PFSK-1 (cell line): ENCODE data around the gene ATP2A1.

Source experiments
- FOXP2 ChIP-seq: optimal IDR thresholded peaks from 2 replicates; pipeline ENCODE3; 2011; ENCODE audit warnings: borderline replicate concordance, control low read depth, inconsistent platforms; ENCODE audit not compliant: insufficient read depth; ENCODE audit errors: extremely low read length, extremely low read depth
- POLR2AphosphoS5 ChIP-seq: IDR thresholded peaks from 2 replicates; pipeline ENCODE4 v1.6.1; 2012; ENCODE audit warnings: low read depth, mild to moderate bottlenecking, control low read depth, low read length, moderate library complexity
- REST ChIP-seq, 2 experiments: IDR thresholded peaks; 2 replicates each; pipeline versions ENCODE4 v1.6.1 to v1.8.0; 2011 to 2012; ENCODE audit warnings: low read depth in 2 of 2, low read length in 2 of 2, control low read depth in 1 of 2, inconsistent platforms in 1 of 2, mild to moderate bottlenecking in 1 of 2, moderate library complexity in 1 of 2; ENCODE audit not compliant: insufficient read depth in 1 of 2
- SIN3A ChIP-seq: IDR thresholded peaks from 2 replicates; pipeline ENCODE4 v1.6.1; 2012; ENCODE audit warnings: mild to moderate bottlenecking, low read length, moderate library complexity, borderline replicate concordance; ENCODE audit not compliant: insufficient read depth
- TAF1 ChIP-seq: IDR thresholded peaks from 2 replicates; pipeline ENCODE4 v1.6.1; 2012; ENCODE audit warnings: low read length, control low read depth, borderline replicate concordance; ENCODE audit not compliant: insufficient read depth

The ATP2A1 gene

GRCh38 chr16:28839004-28839639, 39.2 kb upstream of the ATP2A1 start:
- TF ChIP-seq POLR2AphosphoS5 (no peak; the same call in 1 of the 2 replicates), REST (IDR thresholded peaks at IDR 0.05; ENCODE audit: insufficient read depth in 1 of 2, low read depth in 2 of 2, low read length in 2 of 2) (no peak), FOXP2 (no peak), TAF1 (no peak), SIN3A (no peak)

GRCh38 chr16:28839899-28840298, 38.4 kb upstream of the ATP2A1 start:
- TF ChIP-seq FOXP2 (no peak), REST (IDR thresholded peaks at IDR 0.05; ENCODE audit: insufficient read depth in 1 of 2, low read depth in 2 of 2, low read length in 2 of 2) (no peak), TAF1 (no peak), POLR2AphosphoS5 (no peak; the same call in 1 of the 2 replicates), SIN3A (no peak)

GRCh38 chr16:28842696-28843095, 35.6 kb upstream of the ATP2A1 start:
- TF ChIP-seq REST (IDR thresholded peaks at IDR 0.05; ENCODE audit: insufficient read depth in 1 of 2, low read depth in 2 of 2, low read length in 2 of 2): no peak
- no peak for TF ChIP-seq SIN3A
- TF ChIP-seq POLR2AphosphoS5: no peak
- TF ChIP-seq TAF1: no peak
- TF ChIP-seq FOXP2: no peak

GRCh38 chr16:28843766-28844165, 34.5 kb upstream of the ATP2A1 start:
- TF ChIP-seq REST (IDR thresholded peaks at IDR 0.05; ENCODE audit: insufficient read depth in 1 of 2, low read depth in 2 of 2, low read length in 2 of 2) (no peak), TAF1 (no peak), SIN3A (no peak), FOXP2 (no peak), POLR2AphosphoS5 (no peak)

GRCh38 chr16:28844226-28844885, 33.9 kb upstream of the ATP2A1 start:
- no peak for TF ChIP-seq TAF1
- no peak for TF ChIP-seq POLR2AphosphoS5
- no peak for TF ChIP-seq FOXP2
- TF ChIP-seq SIN3A: no peak
- TF ChIP-seq REST (IDR thresholded peaks at IDR 0.05; ENCODE audit: insufficient read depth in 1 of 2, low read depth in 2 of 2, low read length in 2 of 2): no peak
